Nephron (organoid): ENCODE data around the gene ZNRF4.

Experiments
- H3K27ac Mint-ChIP-seq, 3 experiments: 2 replicates each; pipeline ENCODE4 v1.8.0; 2020; ENCODE audit warnings: mixed read lengths in 3 of 3, mild to moderate bottlenecking in 2 of 3, moderate library complexity in 1 of 3
- H3K27me3 Mint-ChIP-seq: 2 replicates; pipeline ENCODE4 v1.8.0; 2021; ENCODE audit warnings: low read depth, mild to moderate bottlenecking, moderate library complexity, mixed read lengths
- H3K36me3 Mint-ChIP-seq: 2 replicates; pipeline ENCODE4 v1.8.0; 2020; ENCODE audit warnings: low read depth, mixed read lengths
- H3K4me1 Mint-ChIP-seq: 2 replicates; pipeline ENCODE4 v1.8.0; 2020; ENCODE audit warnings: mixed read lengths
- H3K4me3 Mint-ChIP-seq, 3 experiments: 2 replicates each; pipeline ENCODE4 v1.8.0; 2020; ENCODE audit warnings: mild to moderate bottlenecking in 3 of 3, mixed read lengths in 3 of 3, moderate library complexity in 2 of 3
- H3K9me3 Mint-ChIP-seq: 2 replicates; pipeline ENCODE4 v1.8.0; 2020; ENCODE audit warnings: mixed read lengths
- CTCF ChIP-seq, 3 experiments: fragments of 200-600 bp; sonication (generic); IDR thresholded peaks; one replicate each; pipeline ENCODE4 v1.5.0; 2021; ENCODE audit warnings: antibody characterized with exemption in 3 of 3; ENCODE audit not compliant: unreplicated experiment in 3 of 3

The ZNRF4 gene

GRCh38 chr19:5454743-5455142, 474 bp upstream of the ZNRF4 start:
- Mint-ChIP-seq H3K4me1 (no peaks in the 10 kb centered on the region), H3K9me3 (peaks cover 3% of the 10 kb centered on the region), H3K4me3 (no peak overlapping the region), H3K36me3 (no peaks in the 10 kb centered on the region), H3K27ac (no peak overlapping the region), H3K27me3 (peaks cover 33% of the 10 kb centered on the region)
- no peak for TF ChIP-seq CTCF (IDR thresholded peaks at IDR 0.05; ENCODE audit: unreplicated experiment in 3 of 3)

GRCh38 chr19:5456130-5456840, 1.1 kb downstream of the ZNRF4 start:
- no peak for TF ChIP-seq CTCF (IDR thresholded peaks at IDR 0.05; ENCODE audit: unreplicated experiment in 3 of 3)
- no peaks in the 10 kb centered on the region for H3K4me1 Mint-ChIP-seq
- no peaks in the 10 kb centered on the region for H3K36me3 Mint-ChIP-seq
- H3K27ac Mint-ChIP-seq: no peak overlapping the region
- peaks cover 25% of the 10 kb centered on the region for H3K27me3 Mint-ChIP-seq
- no peak overlapping the region for H3K4me3 Mint-ChIP-seq
- peaks cover 3% of the 10 kb centered on the region for H3K9me3 Mint-ChIP-seq

GRCh38 chr19:5456841-5457200, 1.6 kb downstream of the ZNRF4 start:
- no peaks in the 10 kb centered on the region for H3K36me3 Mint-ChIP-seq
- H3K9me3 Mint-ChIP-seq: peaks cover 3% of the 10 kb centered on the region
- peaks cover 26% of the 10 kb centered on the region for H3K27me3 Mint-ChIP-seq
- TF ChIP-seq CTCF (IDR thresholded peaks at IDR 0.05; ENCODE audit: unreplicated experiment in 3 of 3): no peak
- H3K4me1 Mint-ChIP-seq: no peaks in the 10 kb centered on the region
- H3K27ac Mint-ChIP-seq: no peak overlapping the region
- no peak overlapping the region for H3K4me3 Mint-ChIP-seq

GRCh38 chr19:5457709-5458108, 2.5 kb downstream of the ZNRF4 start:
- Mint-ChIP-seq H3K4me3 (no peak overlapping the region), H3K36me3 (no peaks in the 10 kb centered on the region), H3K27me3 (peaks cover 31% of the 10 kb centered on the region), H3K9me3 (peaks cover 3% of the 10 kb centered on the region), H3K4me1 (no peaks in the 10 kb centered on the region), H3K27ac (no peak overlapping the region)
- TF ChIP-seq CTCF (IDR thresholded peaks at IDR 0.05; ENCODE audit: unreplicated experiment in 3 of 3): no peak

GRCh38 chr19:5458420-5458819, 3.2 kb downstream of the ZNRF4 start:
- H3K4me3 Mint-ChIP-seq: no peak overlapping the region
- no peaks in the 10 kb centered on the region for H3K36me3 Mint-ChIP-seq
- peaks cover 26% of the 10 kb centered on the region for H3K27me3 Mint-ChIP-seq
- H3K4me1 Mint-ChIP-seq: no peaks in the 10 kb centered on the region
- no peak overlapping the region for H3K27ac Mint-ChIP-seq
- no peak for TF ChIP-seq CTCF (IDR thresholded peaks at IDR 0.05; ENCODE audit: unreplicated experiment in 3 of 3)
- peaks cover 9% of the 10 kb centered on the region for H3K9me3 Mint-ChIP-seq

- H3K9me3 Mint-ChIP-seq: peaks cover 9% of the 10 kb centered on the region
- TF ChIP-seq CTCF (IDR thresholded peaks at IDR 0.05; ENCODE audit: unreplicated experiment in 3 of 3): no peak
- H3K27ac Mint-ChIP-seq: no peak overlapping the region
- H3K27me3 Mint-ChIP-seq: peaks cover 26% of the 10 kb centered on the region
- H3K4me1 Mint-ChIP-seq: peaks cover 6% of the 10 kb centered on the region
- H3K36me3 Mint-ChIP-seq: no peaks in the 10 kb centered on the region
- H3K4me3 Mint-ChIP-seq: no peak overlapping the region
These were observed 4.1 kb downstream of the ZNRF4 start for GRCh38 chr19:5459360-5459759.
